Chondrocyte (in vitro differentiated cells): ENCODE data around the gene RFTN2. TPM values are rescaled to one million over a fixed set of nuclear protein-coding genes. Genes with fewer than 3 reads are reported as not detected.

ENCODE experiments used
- DNase-seq: peaks from one replicate; pipeline ENCODE4 v3.0.0; 2021; ENCODE audit warnings: mixed read lengths, low spot score
- H3K27ac Mint-ChIP-seq: one replicate; pipeline ENCODE4 v1.8.0; 2021; ENCODE audit warnings: mild to moderate bottlenecking, moderate library complexity, mixed read lengths; ENCODE audit not compliant: unreplicated experiment
- H3K27me3 Mint-ChIP-seq: 2 replicates; pipeline ENCODE4 v1.8.0; 2021; ENCODE audit warnings: low read depth, mixed read lengths
- H3K36me3 Mint-ChIP-seq: 2 replicates; pipeline ENCODE4 v1.8.0; 2021; ENCODE audit warnings: low read depth, mixed read lengths
- H3K4me1 Mint-ChIP-seq: 2 replicates; pipeline ENCODE4 v1.8.0; 2021; ENCODE audit warnings: low read depth, mild to moderate bottlenecking, mixed read lengths
- H3K4me3 Mint-ChIP-seq: one replicate; pipeline ENCODE4 v1.8.0; 2021; ENCODE audit warnings: mild to moderate bottlenecking, moderate library complexity, mixed read lengths; ENCODE audit not compliant: unreplicated experiment
- H3K9me3 Mint-ChIP-seq: 2 replicates; pipeline ENCODE4 v1.8.0; 2021; ENCODE audit warnings: low read depth, mixed read lengths
- CTCF ChIP-seq: fragments of 200-600 bp; sonication (generic); IDR thresholded peaks from 2 replicates; pipeline ENCODE4 v1.5.0; 2021; ENCODE audit warnings: antibody characterized with exemption, mild to moderate bottlenecking, moderate library complexity
- total RNA-seq: library from RNA; stranded (reverse); gene quantifications from 3 replicates; pipeline ENCODE4 v1.2.1, GENCODE V29; 2021

RFTN2 gene
- total RNA-seq, 1 donor from 2014 or later = 11.5 TPM

- H3K4me1 Mint-ChIP-seq = peaks cover 17% of the 10 kb centered on the region
- no peak for TF ChIP-seq CTCF
- no peak for DNase-seq
- H3K27me3 Mint-ChIP-seq = no peaks in the 10 kb centered on the region
- no peak overlapping the region for H3K27ac Mint-ChIP-seq
- H3K9me3 Mint-ChIP-seq = no peaks in the 10 kb centered on the region
- no peak overlapping the region for H3K4me3 Mint-ChIP-seq
- peaks cover 21% of the 10 kb centered on the region for H3K36me3 Mint-ChIP-seq
Observed at GRCh38 chr2:197539734-197540133, 135.7 kb downstream of the RFTN2 start.

- Mint-ChIP-seq H3K27me3 (no peaks in the 10 kb centered on the region), H3K27ac (no peak overlapping the region), H3K36me3 (peaks cover 22% of the 10 kb centered on the region), H3K4me3 (no peak overlapping the region), H3K9me3 (no peaks in the 10 kb centered on the region), H3K4me1 (peaks cover 25% of the 10 kb centered on the region)
- no peak for TF ChIP-seq CTCF
- DNase-seq = no peak
Observed at GRCh38 chr2:197538412-197538811, 137.0 kb downstream of the RFTN2 start.

Other genes with a start within 250 kb of the RFTN2 start
- 211 to 249 TPM (median 216 TPM) in 3 replicates for gene SF3B1, start 240.6 kb downstream of the RFTN2 start, total RNA-seq
- gene COQ10B, start 222.0 kb downstream of the RFTN2 start, total RNA-seq = 28.5 to 33.9 TPM (median 33.5 TPM) in 3 replicates
- gene HSPD1, start 175.7 kb downstream of the RFTN2 start, total RNA-seq = 149 to 195 TPM (median 152 TPM) in 3 replicates
- gene HSPE1, start 175.2 kb downstream of the RFTN2 start, total RNA-seq = 55.2 to 99.6 TPM (median 55.4 TPM) in 3 replicates
- 30.8 to 32.8 TPM (median 32.3 TPM) in 3 replicates for gene MOB4, start 159.5 kb downstream of the RFTN2 start, total RNA-seq
- gene MARS2, start 29.8 kb upstream of the RFTN2 start, total RNA-seq = 2.9 to 4.0 TPM (median 3.1 TPM) in 3 replicates
- gene BOLL, start 109.7 kb upstream of the RFTN2 start, total RNA-seq = not detected in 3 replicates
- gene PLCL1, start 129.0 kb upstream of the RFTN2 start, total RNA-seq = 0.44 to 4.1 TPM (median 0.50 TPM) in 3 replicates